ENCODE results near the gene SLC35B2.
A peak's percentile ranks its signal among the peaks of the same experiment; 100 is the strongest.

Gene SLC35B2

DNA sequence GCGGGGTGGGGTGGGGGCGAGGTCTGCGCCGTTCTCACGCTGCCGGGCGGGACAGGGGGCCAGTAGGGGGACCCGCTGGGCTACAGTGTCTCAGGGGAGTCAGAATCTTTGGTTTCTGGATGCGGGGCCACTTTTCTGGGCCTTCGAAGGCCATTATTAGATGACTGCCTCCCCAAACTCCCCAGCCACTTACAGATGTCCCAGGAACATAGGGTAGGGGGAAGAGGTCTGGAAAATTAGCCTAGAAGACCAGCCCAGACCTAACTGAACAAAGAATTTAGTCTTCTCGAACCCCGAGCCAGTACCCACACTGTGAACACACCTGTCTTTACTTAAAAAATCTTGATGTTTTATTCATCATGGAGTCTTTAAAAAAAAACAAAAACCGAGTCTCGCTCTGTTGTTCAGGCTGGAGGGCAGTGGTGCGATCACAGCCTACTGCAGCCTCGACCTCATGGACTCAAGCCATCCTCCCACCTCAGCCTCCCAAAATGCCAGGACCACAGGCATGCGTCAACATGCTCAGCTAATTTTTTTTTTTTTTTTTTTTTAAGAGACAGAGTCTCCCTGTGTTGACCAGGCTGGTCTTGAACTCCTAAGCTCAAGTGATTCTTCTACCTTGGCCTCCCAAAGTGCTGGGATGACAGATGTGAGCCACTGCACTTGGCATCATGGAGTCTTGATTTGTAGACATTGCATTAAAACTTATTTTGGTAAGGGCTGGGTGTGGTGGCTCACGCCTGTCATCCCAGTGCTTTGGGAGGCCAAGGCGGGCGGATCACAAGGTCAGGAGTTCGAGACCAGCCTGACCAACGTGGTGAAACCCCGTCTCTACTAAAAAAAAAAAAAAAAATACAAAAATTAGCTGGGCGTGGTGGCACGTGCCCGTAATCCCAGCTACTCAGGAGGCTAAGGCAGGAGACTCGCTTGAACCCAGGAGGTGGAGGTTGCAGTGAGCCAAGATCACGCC lies 37.2 kb downstream of the SLC35B2 start:
- no peak for DNase-seq

GRCh38 chr6:44219053-44219814 lies 38.1 kb downstream of the SLC35B2 start:
- DNase-seq, result peak; percentile 18 to 33

GRCh38 chr6:44217332-44218143 lies 39.8 kb downstream of the SLC35B2 start:
- no peak for DNase-seq

DNA sequence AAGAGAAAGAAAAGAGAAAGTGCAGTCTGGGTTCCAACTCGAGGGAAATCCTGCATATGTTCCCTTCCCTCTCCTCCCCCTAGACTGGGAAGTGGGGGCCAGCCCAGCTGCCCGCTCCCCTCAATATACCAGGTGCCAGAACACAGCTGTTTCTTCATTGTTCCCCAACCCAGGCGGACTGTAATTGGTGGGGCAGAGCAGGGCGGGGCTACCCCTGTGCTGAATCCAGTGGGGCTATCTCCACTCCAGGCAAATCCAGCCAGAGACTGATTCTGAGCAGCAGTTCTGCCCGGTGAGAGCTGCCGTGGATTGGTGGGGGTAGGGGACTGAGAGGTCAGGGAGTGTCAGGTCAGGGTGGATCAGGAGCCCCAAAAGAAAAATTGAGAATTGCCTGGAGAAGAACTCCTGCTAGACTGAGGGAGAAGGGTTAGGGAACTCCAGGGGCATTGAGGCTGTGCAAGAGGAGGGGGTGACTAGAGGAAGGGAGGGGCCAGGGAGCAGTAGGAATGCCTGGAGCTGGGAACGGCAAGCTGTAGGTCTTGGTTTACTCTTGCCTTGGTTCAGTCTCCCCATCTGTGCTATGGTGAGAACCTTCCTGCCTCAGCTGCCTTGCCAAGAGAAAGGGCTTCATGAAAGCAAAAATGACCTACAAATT lies 40.5 kb downstream of the SLC35B2 start, which contains the start of gene MYMX:
MYMX (plus strand) TSS at position 250 of the 655 bp plus-strand sequence. CDS start 546 bp downstream, outside the sequence.
- DNase-seq, result no peak

GRCh38 chr6:44214307-44214706 lies 43.0 kb downstream of the SLC35B2 start:
- no peak for DNase-seq

- DNase-seq, result no peak
Measured at GRCh38 chr6:44211284-44211683, 46.0 kb downstream of the SLC35B2 start.

- DNase-seq, result no peak
Measured at GRCh38 chr6:44207966-44208365, 49.4 kb downstream of the SLC35B2 start.

All from CD4-positive, alpha-beta T cell treated with Interferon alpha-2 for 1 hour (primary cell).